HG02798 (cell line): ENCODE measurements around the gene ERCC5.

ENCODE experiments used
- ATAC-seq: cut with Tn5 transposase; IDR thresholded peaks from one replicate; pipeline ENCODE4 v1.9.1; 2021; ENCODE audit warnings: mild to moderate bottlenecking; ENCODE audit not compliant: unreplicated experiment, poor library complexity

ERCC5 gene

GRCh38 chr13:102838982-102839381, 6.8 kb upstream of the ERCC5 start:
- no peak for ATAC-seq

- ATAC-seq = no peak
These were observed 6.4 kb upstream of the ERCC5 start for GRCh38 chr13:102839462-102839861.

GRCh38 chr13:102845289-102845629, 573 bp upstream of the ERCC5 start:
- peak; percentile 25 for ATAC-seq

GRCh38 chr13:102846261-102847015, 606 bp downstream of the ERCC5 start:
- ATAC-seq = peak; percentile 33

- ATAC-seq = no peak
These were observed 1.7 kb downstream of the ERCC5 start for GRCh38 chr13:102847272-102848234.

- ATAC-seq = no peak
These were observed 3.1 kb downstream of the ERCC5 start for GRCh38 chr13:102848956-102849355.

GRCh38 chr13:102852556-102852955, 6.7 kb downstream of the ERCC5 start:
- no peak for ATAC-seq

- ATAC-seq = no peak
These were observed 8.8 kb downstream of the ERCC5 start for GRCh38 chr13:102854675-102855074.

- ATAC-seq = no peak
These were observed 10.7 kb downstream of the ERCC5 start for GRCh38 chr13:102856557-102856956.

- ATAC-seq = no peak
These were observed 16.9 kb downstream of the ERCC5 start for GRCh38 chr13:102862624-102863210.

- no peak for ATAC-seq
These were observed 17.8 kb downstream of the ERCC5 start for GRCh38 chr13:102863590-102863989.

GRCh38 chr13:102868366-102868936, 22.6 kb downstream of the ERCC5 start:
- ATAC-seq = no peak

- peak; percentile 25 for ATAC-seq
These were observed 24.3 kb downstream of the ERCC5 start for GRCh38 chr13:102869948-102870676.

- peak; percentile 79 for ATAC-seq
These were observed 25.0 kb downstream of the ERCC5 start for GRCh38 chr13:102870677-102871415.

GRCh38 chr13:102872131-102872530, 26.3 kb downstream of the ERCC5 start:
- no peak for ATAC-seq

- no peak for ATAC-seq
These were observed 26.7 kb downstream of the ERCC5 start for GRCh38 chr13:102872531-102872930.

- ATAC-seq = peak; percentile 59
These were observed 27.8 kb downstream of the ERCC5 start for GRCh38 chr13:102873653-102874052.

- no peak for ATAC-seq
These were observed 29.4 kb downstream of the ERCC5 start for GRCh38 chr13:102875256-102875655.

GRCh38 chr13:102877303-102877702, 31.5 kb downstream of the ERCC5 start:
- ATAC-seq = no peak
